ENCODE measurements around the gene PYGO2.

DNA sequence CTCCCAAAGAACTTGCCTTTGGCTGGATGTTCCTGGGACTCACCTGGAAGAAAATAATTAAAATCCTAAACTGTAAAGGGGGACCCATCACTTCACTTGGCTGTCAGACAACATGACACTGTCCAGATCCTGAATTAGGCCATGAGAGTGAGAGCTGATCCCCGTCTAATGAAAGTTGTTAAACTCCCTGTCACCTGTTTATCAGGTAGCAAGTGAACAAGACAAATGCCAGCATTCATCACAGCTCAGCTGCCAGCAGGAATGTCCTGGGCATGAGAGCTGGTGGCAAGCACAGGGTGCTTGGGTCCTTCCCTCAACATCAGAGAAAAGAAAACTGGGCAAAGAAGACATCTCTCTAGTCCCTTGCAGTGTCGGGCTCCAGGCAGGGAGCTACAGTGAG is 48.8 kb downstream of the PYGO2 start:
- TF ChIP-seq, protein P1, sequence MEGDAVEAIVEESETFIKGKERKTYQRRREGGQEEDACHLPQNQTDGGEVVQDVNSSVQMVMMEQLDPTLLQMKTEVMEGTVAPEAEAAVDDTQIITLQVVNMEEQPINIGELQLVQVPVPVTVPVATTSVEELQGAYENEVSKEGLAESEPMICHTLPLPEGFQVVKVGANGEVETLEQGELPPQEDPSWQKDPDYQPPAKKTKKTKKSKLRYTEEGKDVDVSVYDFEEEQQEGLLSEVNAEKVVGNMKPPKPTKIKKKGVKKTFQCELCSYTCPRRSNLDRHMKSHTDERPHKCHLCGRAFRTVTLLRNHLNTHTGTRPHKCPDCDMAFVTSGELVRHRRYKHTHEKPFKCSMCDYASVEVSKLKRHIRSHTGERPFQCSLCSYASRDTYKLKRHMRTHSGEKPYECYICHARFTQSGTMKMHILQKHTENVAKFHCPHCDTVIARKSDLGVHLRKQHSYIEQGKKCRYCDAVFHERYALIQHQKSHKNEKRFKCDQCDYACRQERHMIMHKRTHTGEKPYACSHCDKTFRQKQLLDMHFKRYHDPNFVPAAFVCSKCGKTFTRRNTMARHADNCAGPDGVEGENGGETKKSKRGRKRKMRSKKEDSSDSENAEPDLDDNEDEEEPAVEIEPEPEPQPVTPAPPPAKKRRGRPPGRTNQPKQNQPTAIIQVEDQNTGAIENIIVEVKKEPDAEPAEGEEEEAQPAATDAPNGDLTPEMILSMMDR (conservative IDR thresholded peaks at IDR 0.05; ENCODE audit: low read length), result no peak
- TF ChIP-seq EZH2phosphoT487 (IDR thresholded peaks at IDR 0.05; ENCODE audit: borderline replicate concordance), result no peak
